ENCODE measurements around the gene SND1.

The SND1 gene

DNA sequence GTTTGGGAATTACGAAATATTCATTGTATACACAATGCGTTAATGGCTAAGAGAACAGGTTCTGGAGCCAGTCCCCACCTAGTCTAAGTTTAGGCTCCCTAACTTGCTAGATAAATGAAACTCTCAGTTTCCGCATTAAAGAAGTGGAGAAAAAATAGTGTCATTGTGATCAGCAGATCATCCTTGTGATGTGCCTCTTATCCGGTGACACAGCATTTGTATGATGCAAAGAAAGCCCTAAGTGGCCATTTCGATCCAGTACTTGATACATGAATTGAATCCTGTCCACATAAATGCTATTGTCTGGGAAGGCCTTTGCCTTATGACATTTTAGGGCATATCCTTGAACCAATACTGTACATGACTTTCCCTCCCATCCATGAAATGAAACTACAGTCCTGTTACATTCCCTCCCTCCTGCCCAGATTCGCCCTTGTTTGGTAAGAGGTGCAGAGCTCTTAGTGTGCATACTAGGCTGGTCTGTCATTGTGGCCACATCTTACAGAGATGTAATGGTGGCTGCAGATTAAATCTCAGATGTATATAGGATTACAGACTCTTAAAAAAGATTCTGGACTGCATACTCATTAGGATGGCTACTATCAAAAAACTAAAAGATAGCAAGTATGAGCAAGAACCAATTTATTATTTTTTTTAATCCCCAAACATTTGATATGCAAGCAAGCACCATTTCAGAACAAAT, 298.4 kb downstream of the SND1 start:
- no peaks in the 10 kb centered on the region for H3K4me1 ChIP-seq (ENCODE audit: insufficient read depth, low read length, severe bottlenecking)
- no peak for TF ChIP-seq EZH2 (IDR thresholded peaks at IDR 0.05; ENCODE audit: borderline replicate concordance, low read length)
- TF ChIP-seq, protein P1, sequence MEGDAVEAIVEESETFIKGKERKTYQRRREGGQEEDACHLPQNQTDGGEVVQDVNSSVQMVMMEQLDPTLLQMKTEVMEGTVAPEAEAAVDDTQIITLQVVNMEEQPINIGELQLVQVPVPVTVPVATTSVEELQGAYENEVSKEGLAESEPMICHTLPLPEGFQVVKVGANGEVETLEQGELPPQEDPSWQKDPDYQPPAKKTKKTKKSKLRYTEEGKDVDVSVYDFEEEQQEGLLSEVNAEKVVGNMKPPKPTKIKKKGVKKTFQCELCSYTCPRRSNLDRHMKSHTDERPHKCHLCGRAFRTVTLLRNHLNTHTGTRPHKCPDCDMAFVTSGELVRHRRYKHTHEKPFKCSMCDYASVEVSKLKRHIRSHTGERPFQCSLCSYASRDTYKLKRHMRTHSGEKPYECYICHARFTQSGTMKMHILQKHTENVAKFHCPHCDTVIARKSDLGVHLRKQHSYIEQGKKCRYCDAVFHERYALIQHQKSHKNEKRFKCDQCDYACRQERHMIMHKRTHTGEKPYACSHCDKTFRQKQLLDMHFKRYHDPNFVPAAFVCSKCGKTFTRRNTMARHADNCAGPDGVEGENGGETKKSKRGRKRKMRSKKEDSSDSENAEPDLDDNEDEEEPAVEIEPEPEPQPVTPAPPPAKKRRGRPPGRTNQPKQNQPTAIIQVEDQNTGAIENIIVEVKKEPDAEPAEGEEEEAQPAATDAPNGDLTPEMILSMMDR (IDR thresholded peaks at IDR 0.05; ENCODE audit: low read length): no peak
- peaks cover 42% of the 10 kb centered on the region; the same call in 1 of the 2 replicates for H3K36me3 ChIP-seq (ENCODE audit: insufficient read depth, low read length)
- no peak overlapping the region for H2AFZ ChIP-seq (ENCODE audit: low read length)
- no peak overlapping the region for H3K9ac ChIP-seq (ENCODE audit: low read length)
- H3K4me2 ChIP-seq (ENCODE audit: low read length): no peak overlapping the region
- H3K27ac ChIP-seq (ENCODE audit: low read depth, low read length, poor library complexity, severe bottlenecking): no peak overlapping the region
- H3K4me3 ChIP-seq (ENCODE audit: low read depth, low read length, poor library complexity, severe bottlenecking): no peak overlapping the region
- H3K9me3 ChIP-seq (ENCODE audit: low read length): no peaks in the 10 kb centered on the region
- H3K79me2 ChIP-seq (ENCODE audit: insufficient read depth, low read length): no peaks in the 10 kb centered on the region
- H3F3A ChIP-seq (ENCODE audit: insufficient read depth, low read length): no peaks in the 10 kb centered on the region
- H4K20me1 ChIP-seq (ENCODE audit: insufficient read depth, low read length): no peaks in the 10 kb centered on the region
- H3K27me3 ChIP-seq (ENCODE audit: insufficient read depth, low read length): no peaks in the 10 kb centered on the region
- H3K9me2 ChIP-seq (ENCODE audit: low read depth, low read length): no peaks in the 10 kb centered on the region

DNA sequence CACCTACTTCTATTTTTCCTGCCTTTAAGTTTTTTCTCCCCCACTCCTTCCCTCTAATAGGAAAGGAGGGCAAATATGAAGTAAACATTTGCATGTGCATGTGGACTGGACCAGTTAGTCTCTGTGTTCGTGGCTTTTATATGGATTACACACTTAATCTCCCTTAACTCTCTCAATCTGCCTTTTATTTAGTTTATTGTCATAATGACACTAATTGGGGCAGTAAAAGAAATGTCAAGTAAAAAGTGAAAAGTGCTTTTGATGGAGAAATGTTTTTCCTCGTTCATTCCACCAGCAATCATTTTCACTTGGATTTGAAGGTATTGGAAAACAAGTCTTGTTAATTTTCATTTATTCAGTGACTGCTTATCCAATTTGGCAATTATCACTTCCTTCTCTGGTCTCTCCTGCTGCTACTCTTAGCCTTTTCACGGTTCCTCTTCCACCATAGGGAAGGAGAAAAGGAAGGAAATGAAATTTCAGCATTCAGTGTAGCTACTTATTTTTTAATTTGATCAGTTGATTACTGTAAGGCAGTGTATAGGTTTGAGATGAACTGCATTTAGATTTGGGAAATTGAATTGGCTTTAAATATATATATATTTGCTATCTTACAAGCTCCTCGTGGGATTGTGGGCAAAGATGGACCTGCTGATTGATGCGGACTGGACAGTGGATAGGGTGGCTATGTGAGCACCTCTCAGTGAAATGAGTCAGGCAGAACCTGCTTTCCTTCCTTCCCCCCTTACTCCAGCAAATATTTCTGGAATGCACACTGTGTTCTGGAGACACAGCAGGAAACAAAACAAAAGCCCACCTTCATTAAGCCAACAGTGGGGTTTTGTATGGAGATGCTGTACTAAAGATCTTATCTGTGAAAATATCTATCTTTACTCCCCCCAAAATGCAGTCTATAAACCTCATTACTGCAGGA, 301.7 kb downstream of the SND1 start:
- H3K27ac ChIP-seq (ENCODE audit: low read depth, low read length, poor library complexity, severe bottlenecking): no peak overlapping the region

DNA sequence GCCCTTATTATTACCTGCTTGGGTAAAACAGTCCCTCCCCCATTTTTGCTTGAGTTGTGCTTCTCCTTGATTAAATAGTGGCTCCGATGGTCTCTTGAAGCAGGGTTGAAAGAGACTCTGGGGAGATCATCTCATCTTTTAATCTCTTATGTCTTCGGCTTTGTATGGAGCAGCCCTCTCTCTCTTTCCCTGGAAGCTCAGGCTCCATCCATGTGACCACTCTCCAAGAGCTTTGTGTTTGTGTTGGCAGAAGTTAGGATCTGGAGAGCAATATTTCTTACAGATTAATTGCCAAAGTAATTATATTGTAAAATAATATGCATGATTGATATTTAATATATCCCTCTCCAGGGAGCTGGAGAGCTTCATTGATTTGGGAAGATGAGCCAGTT, 302.4 kb downstream of the SND1 start:
- TF ChIP-seq, protein P1 (IDR thresholded peaks at IDR 0.05; ENCODE audit: low read length): no peak
- no peak for TF ChIP-seq EZH2 (IDR thresholded peaks at IDR 0.05; ENCODE audit: borderline replicate concordance, low read length)
- Histone ChIP-seq H3K4me1 (ENCODE audit: insufficient read depth, low read length, severe bottlenecking) (no peaks in the 10 kb centered on the region), H3K27ac (ENCODE audit: low read depth, low read length, poor library complexity, severe bottlenecking) (no peak overlapping the region), H3K9me2 (ENCODE audit: low read depth, low read length) (no peaks in the 10 kb centered on the region), H3K9me3 (ENCODE audit: low read length) (no peaks in the 10 kb centered on the region), H2AFZ (ENCODE audit: low read length) (no peak overlapping the region), H3K79me2 (ENCODE audit: insufficient read depth, low read length) (no peaks in the 10 kb centered on the region), H3K36me3 (ENCODE audit: insufficient read depth, low read length) (peaks cover 31% of the 10 kb centered on the region; the same call in 1 of the 2 replicates), H3K4me2 (ENCODE audit: low read length) (no peak overlapping the region), H3K4me3 (ENCODE audit: low read depth, low read length, poor library complexity, severe bottlenecking) (no peak overlapping the region), H3K9ac (ENCODE audit: low read length) (no peak overlapping the region), H3F3A (ENCODE audit: insufficient read depth, low read length) (no peaks in the 10 kb centered on the region), H4K20me1 (ENCODE audit: insufficient read depth, low read length) (no peaks in the 10 kb centered on the region), H3K27me3 (ENCODE audit: insufficient read depth, low read length) (no peaks in the 10 kb centered on the region)

More for the DNA sequence above, 301.7 kb downstream of the SND1 start:
- Histone ChIP-seq H3K9ac (ENCODE audit: low read length) (no peak overlapping the region), H3K4me3 (ENCODE audit: low read depth, low read length, poor library complexity, severe bottlenecking) (no peak overlapping the region), H3K79me2 (ENCODE audit: insufficient read depth, low read length) (no peaks in the 10 kb centered on the region), H3K9me2 (ENCODE audit: low read depth, low read length) (no peaks in the 10 kb centered on the region), H4K20me1 (ENCODE audit: insufficient read depth, low read length) (no peaks in the 10 kb centered on the region), H3K27me3 (ENCODE audit: insufficient read depth, low read length) (no peaks in the 10 kb centered on the region), H3F3A (ENCODE audit: insufficient read depth, low read length) (no peaks in the 10 kb centered on the region), H3K4me2 (ENCODE audit: low read length) (no peak overlapping the region), H3K36me3 (ENCODE audit: insufficient read depth, low read length) (peaks cover 29% of the 10 kb centered on the region; the same call in 1 of the 2 replicates), H2AFZ (ENCODE audit: low read length) (no peak overlapping the region), H3K4me1 (ENCODE audit: insufficient read depth, low read length, severe bottlenecking) (no peaks in the 10 kb centered on the region), H3K9me3 (ENCODE audit: low read length) (no peaks in the 10 kb centered on the region)
- TF ChIP-seq, protein P1 (IDR thresholded peaks at IDR 0.05; ENCODE audit: low read length): no peak
- TF ChIP-seq EZH2 (IDR thresholded peaks at IDR 0.05; ENCODE audit: borderline replicate concordance, low read length): no peak

All from OCI-LY1 (cell line).